ENCODE measurements around the gene DNAJC11. TPM values are rescaled to one million over a fixed set of nuclear protein-coding genes. Genes with fewer than 3 reads are reported as not detected.

The DNAJC11 gene
- total and polyA plus RNA-seq, 2 experiments from 2014 or later, result 64.7 to 67.9 TPM

- Histone ChIP-seq H3K4me3 (no peak overlapping the region), H3K27ac (no peak overlapping the region), H3K4me1 (ENCODE audit: low read depth) (no peaks in the 10 kb centered on the region), H3K9me3 (ENCODE audit: low read depth) (no peaks in the 10 kb centered on the region), H3K27me3 (no peaks in the 10 kb centered on the region), H3K36me3 (no peaks in the 10 kb centered on the region)
- no peak for TF ChIP-seq CTCF (IDR thresholded peaks at IDR 0.05; ENCODE audit: low read depth, low read length)
- no peak for DNase-seq (ENCODE audit: low read depth in 1 of 2, low spot score in 1 of 2)
Measured at GRCh38 chr1:6738987-6739676, 37.5 kb upstream of the DNAJC11 start.

- H3K27ac ChIP-seq, result no peak overlapping the region
- DNase-seq (ENCODE audit: low read depth in 1 of 2, low spot score in 1 of 2), result no peak
- H3K9me3 ChIP-seq (ENCODE audit: low read depth), result no peaks in the 10 kb centered on the region
- H3K4me3 ChIP-seq, result no peak overlapping the region
- no peaks in the 10 kb centered on the region for H3K27me3 ChIP-seq
- no peak for TF ChIP-seq CTCF (IDR thresholded peaks at IDR 0.05; ENCODE audit: low read depth, low read length)
- H3K36me3 ChIP-seq, result no peaks in the 10 kb centered on the region
- H3K4me1 ChIP-seq (ENCODE audit: low read depth), result no peaks in the 10 kb centered on the region
Measured at GRCh38 chr1:6732942-6733341, 31.3 kb upstream of the DNAJC11 start.

- no peaks in the 10 kb centered on the region for H3K9me3 ChIP-seq (ENCODE audit: low read depth)
- no peak overlapping the region for H3K4me3 ChIP-seq
- no peaks in the 10 kb centered on the region for H3K36me3 ChIP-seq
- DNase-seq (ENCODE audit: low read depth in 1 of 2, low spot score in 1 of 2), result no peak
- H3K4me1 ChIP-seq (ENCODE audit: low read depth), result no peaks in the 10 kb centered on the region
- no peaks in the 10 kb centered on the region for H3K27me3 ChIP-seq
- no peak for TF ChIP-seq CTCF (IDR thresholded peaks at IDR 0.05; ENCODE audit: low read depth, low read length)
- no peak overlapping the region for H3K27ac ChIP-seq
Measured at GRCh38 chr1:6731905-6732304, 30.3 kb upstream of the DNAJC11 start.

GRCh38 chr1:6730880-6731279, 29.3 kb upstream of the DNAJC11 start:
- no peak for TF ChIP-seq CTCF (IDR thresholded peaks at IDR 0.05; ENCODE audit: low read depth, low read length)
- Histone ChIP-seq H3K4me1 (ENCODE audit: low read depth) (no peaks in the 10 kb centered on the region), H3K27me3 (no peaks in the 10 kb centered on the region), H3K4me3 (no peak overlapping the region), H3K9me3 (ENCODE audit: low read depth) (no peaks in the 10 kb centered on the region), H3K27ac (no peak overlapping the region), H3K36me3 (no peaks in the 10 kb centered on the region)
- DNase-seq (ENCODE audit: low read depth in 1 of 2, low spot score in 1 of 2), result no peak

- Histone ChIP-seq H3K4me3 (no peak overlapping the region), H3K27ac (no peak overlapping the region), H3K27me3 (no peaks in the 10 kb centered on the region), H3K36me3 (no peaks in the 10 kb centered on the region), H3K4me1 (ENCODE audit: low read depth) (no peaks in the 10 kb centered on the region), H3K9me3 (ENCODE audit: low read depth) (no peaks in the 10 kb centered on the region)
- no peak for DNase-seq (ENCODE audit: low read depth in 1 of 2, low spot score in 1 of 2)
- no peak for TF ChIP-seq CTCF (IDR thresholded peaks at IDR 0.05; ENCODE audit: low read depth, low read length)
Measured at GRCh38 chr1:6730473-6730872, 28.9 kb upstream of the DNAJC11 start.

All from cardiac muscle cell (in vitro differentiated cells and primary cell).